ENCODE measurements around the gene HIVEP3. TPM values are rescaled to one million over a fixed set of nuclear protein-coding genes. Genes with fewer than 3 reads are reported as not detected.

HIVEP3 gene
- total RNA-seq, 1 experiment from 2014 or later = 0.55 TPM

DNA sequence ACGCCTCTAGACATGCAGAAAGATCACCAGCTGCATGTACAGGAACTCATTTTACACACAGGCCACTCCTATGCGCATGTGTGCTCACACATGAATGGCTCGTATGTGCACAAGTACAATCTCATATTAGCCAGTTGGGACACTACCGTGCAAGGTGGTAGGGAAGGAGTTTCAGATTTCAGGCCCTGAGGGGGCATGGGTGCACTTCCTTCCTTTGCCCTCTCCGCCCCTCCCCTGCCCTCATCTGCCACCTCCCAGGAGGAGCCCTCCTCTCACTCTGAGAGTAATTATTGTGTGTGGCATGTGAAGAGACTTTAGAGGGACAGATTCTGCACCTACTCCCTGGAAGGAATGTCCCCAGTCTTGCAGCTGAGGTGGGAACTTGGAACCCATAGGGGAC lies 449.0 kb downstream of the HIVEP3 start:
- H3K4me1 Mint-ChIP-seq = no peaks in the 10 kb centered on the region; the same call in 1 of the 2 replicates
- no peak overlapping the region for H3K27ac Mint-ChIP-seq
- POLR2A ChIA-PET = no interaction called here
- DNase-seq (ENCODE audit: low spot score) = no peak
- H3K27me3 Mint-ChIP-seq (ENCODE audit: low read depth) = no peaks in the 10 kb centered on the region
- ATAC-seq = no peak
- CTCF ChIA-PET = no interaction called here
- H3K4me3 Mint-ChIP-seq = no peak overlapping the region
- no peaks in the 10 kb centered on the region for H3K9me3 Mint-ChIP-seq
- no peaks in the 10 kb centered on the region for H3K36me3 Mint-ChIP-seq
- TF ChIP-seq ZNF232 (CRISPR knock-in tag; IDR thresholded peaks at IDR 0.05) (no peak), NFATC4 (CRISPR knock-in tag; IDR thresholded peaks at IDR 0.05) (no peak), JAZF1 (CRISPR knock-in tag; IDR thresholded peaks at IDR 0.05) (no peak), ELF4 (CRISPR knock-in tag; IDR thresholded peaks at IDR 0.05; ENCODE audit: low read depth) (no peak), CREB1 (CRISPR knock-in tag; IDR thresholded peaks at IDR 0.05) (no peak), ETV6 (CRISPR knock-in tag; IDR thresholded peaks at IDR 0.05) (no peak), NR2C2 (CRISPR knock-in tag; IDR thresholded peaks at IDR 0.05) (no peak)
- TF ChIP-seq, protein P1, sequence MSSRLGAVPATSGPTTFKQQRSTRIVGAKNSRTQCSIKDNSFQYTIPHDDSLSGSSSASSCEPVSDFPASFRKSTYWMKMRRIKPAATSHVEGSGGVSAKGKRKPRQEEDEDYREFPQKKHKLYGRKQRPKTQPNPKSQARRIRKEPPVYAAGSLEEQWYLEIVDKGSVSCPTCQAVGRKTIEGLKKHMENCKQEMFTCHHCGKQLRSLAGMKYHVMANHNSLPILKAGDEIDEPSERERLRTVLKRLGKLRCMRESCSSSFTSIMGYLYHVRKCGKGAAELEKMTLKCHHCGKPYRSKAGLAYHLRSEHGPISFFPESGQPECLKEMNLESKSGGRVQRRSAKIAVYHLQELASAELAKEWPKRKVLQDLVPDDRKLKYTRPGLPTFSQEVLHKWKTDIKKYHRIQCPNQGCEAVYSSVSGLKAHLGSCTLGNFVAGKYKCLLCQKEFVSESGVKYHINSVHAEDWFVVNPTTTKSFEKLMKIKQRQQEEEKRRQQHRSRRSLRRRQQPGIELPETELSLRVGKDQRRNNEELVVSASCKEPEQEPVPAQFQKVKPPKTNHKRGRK (CRISPR knock-in tag; IDR thresholded peaks at IDR 0.05; ENCODE audit: borderline replicate concordance) = no peak

DNA sequence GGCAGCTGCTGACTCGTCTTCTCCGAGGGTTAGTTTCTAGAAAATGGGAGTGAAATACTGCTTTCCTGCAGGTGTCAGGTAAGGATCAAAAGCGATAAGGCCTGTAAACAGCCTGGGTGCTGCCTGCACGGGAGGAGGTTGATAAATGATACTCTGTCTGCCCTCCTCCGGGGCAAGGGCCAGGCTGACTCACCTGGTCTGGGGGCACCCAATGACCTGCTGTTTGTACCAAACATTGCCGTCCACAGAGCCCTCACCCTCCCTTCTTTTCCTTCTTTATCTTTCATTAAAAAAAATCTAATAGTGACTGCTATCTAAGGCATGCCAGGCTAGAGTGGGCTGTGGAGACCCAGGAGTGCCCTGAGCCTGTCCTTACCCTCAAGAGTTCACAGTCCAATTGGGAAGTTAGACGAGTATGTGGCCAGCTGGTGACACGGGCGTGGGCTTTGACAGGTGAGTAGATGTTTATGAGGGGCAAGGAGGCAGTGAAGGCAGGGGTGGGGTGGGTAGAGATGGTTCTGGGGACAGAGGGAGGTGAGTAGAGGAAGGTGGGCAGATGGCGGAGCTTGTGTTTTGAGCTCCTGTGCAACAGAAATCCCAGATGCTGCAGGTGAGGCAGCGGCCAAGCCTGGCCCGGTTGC lies 450.5 kb downstream of the HIVEP3 start:
- POLR2A ChIA-PET = no interaction called here
- Mint-ChIP-seq H3K27ac (no peak overlapping the region), H3K4me1 (no peaks in the 10 kb centered on the region), H3K9me3 (no peaks in the 10 kb centered on the region), H3K4me3 (no peak overlapping the region), H3K36me3 (no peaks in the 10 kb centered on the region), H3K27me3 (ENCODE audit: low read depth) (no peaks in the 10 kb centered on the region)
- ATAC-seq (no peak), DNase-seq (ENCODE audit: low spot score) (no peak)
- CTCF ChIA-PET = interaction anchor here (0.8 to 1.7 kb wide), 3 partner anchors 15 to 153 kb away, joined by 3 to 7 read pairs (median 3); no protein-coding TSS in a partner anchor
- TF ChIP-seq RELA (CRISPR knock-in tag; IDR thresholded peaks at IDR 0.05; ENCODE audit: borderline replicate concordance) (no peak), IRF2 (CRISPR knock-in tag; IDR thresholded peaks at IDR 0.05; ENCODE audit: borderline replicate concordance, low read depth) (no peak), ZNF263 (CRISPR knock-in tag; IDR thresholded peaks at IDR 0.05; ENCODE audit: low read depth) (no peak), MYBL2 (CRISPR knock-in tag; IDR thresholded peaks at IDR 0.05) (no peak), ZNF671 (CRISPR knock-in tag; IDR thresholded peaks at IDR 0.05) (no peak), TEAD1 (CRISPR knock-in tag; IDR thresholded peaks at IDR 0.05) (no peak)
- TF ChIP-seq, protein P2, sequence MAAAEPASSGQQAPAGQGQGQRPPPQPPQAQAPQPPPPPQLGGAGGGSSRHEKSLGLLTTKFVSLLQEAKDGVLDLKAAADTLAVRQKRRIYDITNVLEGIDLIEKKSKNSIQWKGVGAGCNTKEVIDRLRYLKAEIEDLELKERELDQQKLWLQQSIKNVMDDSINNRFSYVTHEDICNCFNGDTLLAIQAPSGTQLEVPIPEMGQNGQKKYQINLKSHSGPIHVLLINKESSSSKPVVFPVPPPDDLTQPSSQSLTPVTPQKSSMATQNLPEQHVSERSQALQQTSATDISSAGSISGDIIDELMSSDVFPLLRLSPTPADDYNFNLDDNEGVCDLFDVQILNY (CRISPR knock-in tag; IDR thresholded peaks at IDR 0.05) = no peak
- TF ChIP-seq, protein P3, sequence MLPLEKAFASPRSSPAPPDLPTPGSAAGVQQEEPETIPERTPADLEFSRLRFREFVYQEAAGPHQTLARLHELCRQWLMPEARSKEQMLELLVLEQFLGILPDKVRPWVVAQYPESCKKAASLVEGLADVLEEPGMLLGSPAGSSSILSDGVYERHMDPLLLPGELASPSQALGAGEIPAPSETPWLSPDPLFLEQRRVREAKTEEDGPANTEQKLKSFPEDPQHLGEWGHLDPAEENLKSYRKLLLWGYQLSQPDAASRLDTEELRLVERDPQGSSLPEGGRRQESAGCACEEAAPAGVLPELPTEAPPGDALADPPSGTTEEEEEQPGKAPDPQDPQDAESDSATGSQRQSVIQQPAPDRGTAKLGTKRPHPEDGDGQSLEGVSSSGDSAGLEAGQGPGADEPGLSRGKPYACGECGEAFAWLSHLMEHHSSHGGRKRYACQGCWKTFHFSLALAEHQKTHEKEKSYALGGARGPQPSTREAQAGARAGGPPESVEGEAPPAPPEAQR (CRISPR knock-in tag; IDR thresholded peaks at IDR 0.05) = no peak
- TF ChIP-seq, protein P4, sequence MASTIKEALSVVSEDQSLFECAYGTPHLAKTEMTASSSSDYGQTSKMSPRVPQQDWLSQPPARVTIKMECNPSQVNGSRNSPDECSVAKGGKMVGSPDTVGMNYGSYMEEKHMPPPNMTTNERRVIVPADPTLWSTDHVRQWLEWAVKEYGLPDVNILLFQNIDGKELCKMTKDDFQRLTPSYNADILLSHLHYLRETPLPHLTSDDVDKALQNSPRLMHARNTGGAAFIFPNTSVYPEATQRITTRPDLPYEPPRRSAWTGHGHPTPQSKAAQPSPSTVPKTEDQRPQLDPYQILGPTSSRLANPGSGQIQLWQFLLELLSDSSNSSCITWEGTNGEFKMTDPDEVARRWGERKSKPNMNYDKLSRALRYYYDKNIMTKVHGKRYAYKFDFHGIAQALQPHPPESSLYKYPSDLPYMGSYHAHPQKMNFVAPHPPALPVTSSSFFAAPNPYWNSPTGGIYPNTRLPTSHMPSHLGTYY (CRISPR knock-in tag; IDR thresholded peaks at IDR 0.05) = no peak
- TF ChIP-seq, protein P5, sequence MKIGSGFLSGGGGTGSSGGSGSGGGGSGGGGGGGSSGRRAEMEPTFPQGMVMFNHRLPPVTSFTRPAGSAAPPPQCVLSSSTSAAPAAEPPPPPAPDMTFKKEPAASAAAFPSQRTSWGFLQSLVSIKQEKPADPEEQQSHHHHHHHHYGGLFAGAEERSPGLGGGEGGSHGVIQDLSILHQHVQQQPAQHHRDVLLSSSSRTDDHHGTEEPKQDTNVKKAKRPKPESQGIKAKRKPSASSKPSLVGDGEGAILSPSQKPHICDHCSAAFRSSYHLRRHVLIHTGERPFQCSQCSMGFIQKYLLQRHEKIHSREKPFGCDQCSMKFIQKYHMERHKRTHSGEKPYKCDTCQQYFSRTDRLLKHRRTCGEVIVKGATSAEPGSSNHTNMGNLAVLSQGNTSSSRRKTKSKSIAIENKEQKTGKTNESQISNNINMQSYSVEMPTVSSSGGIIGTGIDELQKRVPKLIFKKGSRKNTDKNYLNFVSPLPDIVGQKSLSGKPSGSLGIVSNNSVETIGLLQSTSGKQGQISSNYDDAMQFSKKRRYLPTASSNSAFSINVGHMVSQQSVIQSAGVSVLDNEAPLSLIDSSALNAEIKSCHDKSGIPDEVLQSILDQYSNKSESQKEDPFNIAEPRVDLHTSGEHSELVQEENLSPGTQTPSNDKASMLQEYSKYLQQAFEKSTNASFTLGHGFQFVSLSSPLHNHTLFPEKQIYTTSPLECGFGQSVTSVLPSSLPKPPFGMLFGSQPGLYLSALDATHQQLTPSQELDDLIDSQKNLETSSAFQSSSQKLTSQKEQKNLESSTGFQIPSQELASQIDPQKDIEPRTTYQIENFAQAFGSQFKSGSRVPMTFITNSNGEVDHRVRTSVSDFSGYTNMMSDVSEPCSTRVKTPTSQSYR (CRISPR knock-in tag; IDR thresholded peaks at IDR 0.05) = no peak

All from WTC11 (cell line).